SU-DHL-6 (cell line): ENCODE results near the gene EXOC6.
"Not testable (repeated sequence)": the region's sequence is repeated elsewhere in the genome, so short reads cannot be mapped to it uniquely, and the experiment has no call there.

Experiments
- H2AFZ ChIP-seq: fragments of 200-600 bp; sonication (generic); 2 replicates; pipeline ENCODE4 v1.6.1; 2014; ENCODE audit warnings: low read depth, mild to moderate bottlenecking, moderate library complexity, mixed read lengths, antibody characterized with exemption, low read length; ENCODE audit not compliant: severe bottlenecking
- H3F3A ChIP-seq: fragments of 200-600 bp; shearing (Covaris generic); 2 replicates; pipeline ENCODE4 v1.6.0; 2016; ENCODE audit warnings: antibody characterized with exemption, mild to moderate bottlenecking; ENCODE audit not compliant: insufficient read depth
- H3K27ac ChIP-seq: fragments of 200-600 bp; sonication (generic); 2 replicates; pipeline ENCODE4 v1.5.1; 2016; ENCODE audit warnings: low read depth, mild to moderate bottlenecking, low read length, moderate library complexity, mixed read lengths
- H3K27me3 ChIP-seq: fragments of 200-600 bp; sonication (generic), shearing (Covaris generic); 2 replicates; pipeline ENCODE4 v1.6.0; 2014; ENCODE audit warnings: mild to moderate bottlenecking, low read length
- H3K36me3 ChIP-seq: fragments of 200-600 bp; sonication (generic); 2 replicates; pipeline ENCODE4 v1.6.1; 2014; ENCODE audit warnings: mild to moderate bottlenecking, low read length, mixed read lengths
- H3K4me2 ChIP-seq: fragments of 300-600, 200-600 bp; shearing (Covaris generic), sonication (generic); 2 replicates; pipeline ENCODE4 v1.6.0; 2014; ENCODE audit warnings: low read length, low read depth, mild to moderate bottlenecking; ENCODE audit not compliant: poor library complexity, severe bottlenecking
- H3K4me3 ChIP-seq: fragments of 200-600 bp; sonication (generic); 2 replicates; pipeline ENCODE4 v1.5.1; 2014; ENCODE audit warnings: antibody characterized with exemption, low read length, mild to moderate bottlenecking, mixed read lengths; ENCODE audit not compliant: insufficient read depth, poor library complexity, severe bottlenecking
- H3K79me2 ChIP-seq: fragments of 200-600 bp; sonication (generic); 2 replicates; pipeline ENCODE4 v1.6.1; 2014; ENCODE audit warnings: mild to moderate bottlenecking, low read length, moderate library complexity; ENCODE audit not compliant: insufficient read depth
- H3K9ac ChIP-seq: fragments of 200-600 bp; sonication (generic); 2 replicates; pipeline ENCODE4 v1.7.0; 2014; ENCODE audit warnings: mild to moderate bottlenecking, low read length
- H3K9me2 ChIP-seq: fragments of 200-600 bp; sonication (generic); replicated peaks from 2 replicates; pipeline ENCODE4 v1.6.1; 2014; ENCODE audit warnings: low read length; ENCODE audit not compliant: insufficient read depth
- H3K9me3 ChIP-seq: fragments of 200-600 bp; sonication (generic); 2 replicates; pipeline ENCODE4 v1.6.1; 2014; ENCODE audit warnings: low read length, mixed read lengths; ENCODE audit not compliant: insufficient read depth
- H4K20me1 ChIP-seq: fragments of 200-600 bp; sonication (generic); 2 replicates; pipeline ENCODE4 v1.6.1; 2014; ENCODE audit warnings: low read depth, mild to moderate bottlenecking, antibody characterized with exemption, low read length, moderate library complexity, mixed read lengths
- EZH2phosphoT487 ChIP-seq: fragments of 200-600 bp; sonication (generic), shearing (Covaris generic); conservative IDR thresholded peaks from 2 replicates; pipeline ENCODE4 v1.6.1; 2018; ENCODE audit warnings: mild to moderate bottlenecking, antibody characterized with exemption, low read length, moderate library complexity, mixed read lengths
- TF ChIP-seq, protein P1 (sequence below): fragments of 200-600 bp; sonication (generic); IDR thresholded peaks from one replicate; pipeline ENCODE4 v1.5.1; 2017; ENCODE audit warnings: antibody characterized with exemption, mild to moderate bottlenecking, low read length, moderate library complexity; ENCODE audit not compliant: insufficient read depth, poor library complexity, severe bottlenecking

Gene EXOC6

DNA sequence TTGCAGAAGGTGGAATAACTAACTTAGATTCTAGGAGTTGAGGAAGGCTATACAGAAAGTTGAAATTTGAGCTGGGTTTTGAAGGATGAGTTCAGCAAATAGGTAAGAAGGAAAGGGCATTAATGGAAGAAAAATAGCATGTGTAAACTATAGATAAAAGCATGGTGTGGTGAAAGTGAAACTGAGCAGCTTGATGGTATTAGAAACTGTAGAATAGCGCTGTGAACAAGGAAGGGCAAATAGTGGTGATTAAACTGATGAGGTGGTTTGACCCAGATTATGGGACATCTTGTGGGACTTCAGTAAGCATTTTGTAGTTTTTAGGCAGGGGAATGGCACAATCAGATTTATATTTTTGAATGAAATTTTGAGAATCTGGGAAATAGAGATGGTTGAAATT lies 90.5 kb downstream of the EXOC6 start:
- no peaks in the 10 kb centered on the region; the same call in 1 of the 2 replicates for H3F3A ChIP-seq
- no peak overlapping the region for H3K4me3 ChIP-seq
- no peak overlapping the region for H3K4me2 ChIP-seq
- no peak for TF ChIP-seq EZH2phosphoT487
- TF ChIP-seq, protein P1, sequence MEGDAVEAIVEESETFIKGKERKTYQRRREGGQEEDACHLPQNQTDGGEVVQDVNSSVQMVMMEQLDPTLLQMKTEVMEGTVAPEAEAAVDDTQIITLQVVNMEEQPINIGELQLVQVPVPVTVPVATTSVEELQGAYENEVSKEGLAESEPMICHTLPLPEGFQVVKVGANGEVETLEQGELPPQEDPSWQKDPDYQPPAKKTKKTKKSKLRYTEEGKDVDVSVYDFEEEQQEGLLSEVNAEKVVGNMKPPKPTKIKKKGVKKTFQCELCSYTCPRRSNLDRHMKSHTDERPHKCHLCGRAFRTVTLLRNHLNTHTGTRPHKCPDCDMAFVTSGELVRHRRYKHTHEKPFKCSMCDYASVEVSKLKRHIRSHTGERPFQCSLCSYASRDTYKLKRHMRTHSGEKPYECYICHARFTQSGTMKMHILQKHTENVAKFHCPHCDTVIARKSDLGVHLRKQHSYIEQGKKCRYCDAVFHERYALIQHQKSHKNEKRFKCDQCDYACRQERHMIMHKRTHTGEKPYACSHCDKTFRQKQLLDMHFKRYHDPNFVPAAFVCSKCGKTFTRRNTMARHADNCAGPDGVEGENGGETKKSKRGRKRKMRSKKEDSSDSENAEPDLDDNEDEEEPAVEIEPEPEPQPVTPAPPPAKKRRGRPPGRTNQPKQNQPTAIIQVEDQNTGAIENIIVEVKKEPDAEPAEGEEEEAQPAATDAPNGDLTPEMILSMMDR: no peak
- H4K20me1 ChIP-seq: no peaks in the 10 kb centered on the region
- H3K9ac ChIP-seq: no peak overlapping the region
- H3K9me2 ChIP-seq: no peaks in the 10 kb centered on the region
- H3K79me2 ChIP-seq: no peaks in the 10 kb centered on the region
- no peaks in the 10 kb centered on the region for H3K9me3 ChIP-seq
- H2AFZ ChIP-seq: no peak overlapping the region
- no peaks in the 10 kb centered on the region for H3K27me3 ChIP-seq
- H3K27ac ChIP-seq: no peak overlapping the region
- no peaks in the 10 kb centered on the region for H3K36me3 ChIP-seq

DNA sequence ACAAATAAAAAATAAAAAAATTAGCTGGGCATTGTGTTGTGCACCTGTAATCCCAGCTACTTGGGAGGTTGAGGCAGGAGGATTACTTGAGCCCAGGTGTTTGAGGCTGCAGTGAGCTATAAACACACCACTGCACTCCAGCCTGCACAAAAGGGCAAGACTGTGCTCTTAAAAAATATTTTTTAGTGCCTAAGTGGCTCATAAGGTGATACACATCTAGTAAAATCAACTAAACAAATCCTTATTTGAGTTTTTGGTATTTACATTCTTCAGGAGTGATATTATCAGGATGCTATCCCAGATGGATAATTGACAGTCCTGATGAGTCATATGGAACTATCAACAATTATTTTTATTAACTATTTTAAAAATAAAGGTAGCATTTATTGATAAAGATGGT lies 93.9 kb downstream of the EXOC6 start:
- no peaks in the 10 kb centered on the region for H4K20me1 ChIP-seq
- H3K79me2 ChIP-seq: no peaks in the 10 kb centered on the region
- H3F3A ChIP-seq: no peaks in the 10 kb centered on the region
- no peak overlapping the region for H3K9ac ChIP-seq
- TF ChIP-seq, protein P1: no peak
- no peak for TF ChIP-seq EZH2phosphoT487
- H3K36me3 ChIP-seq: no peaks in the 10 kb centered on the region
- H3K27me3 ChIP-seq: no peaks in the 10 kb centered on the region
- no peak overlapping the region for H3K27ac ChIP-seq
- no peak overlapping the region for H3K4me3 ChIP-seq
- no peaks in the 10 kb centered on the region for H3K9me3 ChIP-seq
- H3K4me2 ChIP-seq: no peak overlapping the region
- no peaks in the 10 kb centered on the region for H3K9me2 ChIP-seq
- H2AFZ ChIP-seq: no peak overlapping the region

DNA sequence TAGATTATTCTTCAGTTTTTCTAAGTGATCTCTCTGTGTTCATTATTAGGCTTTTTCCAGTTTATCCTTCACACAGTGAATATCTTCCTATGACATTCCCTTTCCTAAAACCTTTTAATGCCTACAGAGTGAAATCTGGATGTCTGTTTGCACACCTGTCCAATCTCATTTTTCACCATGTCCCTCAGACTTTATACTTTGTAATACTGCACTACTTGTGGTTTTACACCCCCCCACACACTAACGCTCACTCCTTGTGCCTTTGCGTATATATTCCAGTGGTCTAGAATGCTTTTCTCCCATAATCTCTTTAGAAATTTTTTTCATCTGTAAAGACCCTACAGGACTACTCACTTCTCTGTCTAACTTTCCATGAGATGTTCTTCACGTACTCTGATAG lies 98.2 kb downstream of the EXOC6 start:
- Histone ChIP-seq H2AFZ (no peak overlapping the region), H4K20me1 (no peaks in the 10 kb centered on the region), H3K4me2 (no peak overlapping the region), H3K9me3 (no peaks in the 10 kb centered on the region), H3K27ac (no peak overlapping the region), H3K79me2 (no peaks in the 10 kb centered on the region), H3F3A (no peaks in the 10 kb centered on the region), H3K9ac (no peak overlapping the region), H3K36me3 (no peaks in the 10 kb centered on the region; the same call in 1 of the 2 replicates), H3K4me3 (no peak overlapping the region), H3K9me2 (no peaks in the 10 kb centered on the region), H3K27me3 (no peaks in the 10 kb centered on the region)
- TF ChIP-seq, protein P1: no peak
- TF ChIP-seq EZH2phosphoT487: no peak

DNA sequence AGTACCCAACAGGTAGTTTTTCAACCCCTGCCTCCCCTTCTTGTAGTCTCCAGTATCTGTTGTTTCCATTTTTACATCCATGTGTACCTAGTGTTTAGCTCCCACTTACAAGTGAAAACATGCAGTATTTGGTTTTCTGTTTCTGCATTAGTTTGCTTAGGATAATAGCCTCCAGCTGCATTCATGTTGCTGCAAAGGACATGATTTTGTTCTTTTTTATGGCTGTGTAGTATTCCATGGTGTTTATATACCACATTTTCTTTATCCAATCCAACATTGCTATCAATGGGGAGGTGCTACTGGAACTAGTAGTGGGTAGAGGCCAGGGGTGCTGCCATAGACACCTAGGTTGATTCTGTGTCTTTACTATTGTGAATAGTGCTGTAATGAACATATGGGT lies 104.3 kb downstream of the EXOC6 start:
- not testable (repeated sequence) for H3K9ac ChIP-seq, H3K4me3 ChIP-seq, H3K9me2 ChIP-seq, H3K27me3 ChIP-seq, H3K4me2 ChIP-seq, H3F3A ChIP-seq, H3K27ac ChIP-seq, H3K9me3 ChIP-seq, H2AFZ ChIP-seq, H3K79me2 ChIP-seq, H4K20me1 ChIP-seq
- peaks cover 14% of the 10 kb centered on the region; the same call in 1 of the 2 replicates for H3K36me3 ChIP-seq
